HepG2 (cell line): ENCODE measurements around the gene ZFHX3. TPM values are rescaled to one million over a fixed set of nuclear protein-coding genes. Genes with fewer than 3 reads are reported as not detected.

Experiments used
- AKAP8 ChIP-seq: sonication (generic); formaldehyde crosslinking; IDR thresholded peaks from 2 replicates; pipeline ENCODE4 v1.5.1; 2020; ENCODE audit warnings: mild to moderate bottlenecking, missing genetic modification reagents
- CC2D1A ChIP-seq: sonication (generic); formaldehyde crosslinking; IDR thresholded peaks from 2 replicates; pipeline ENCODE4 v1.8.1; 2023; ENCODE audit warnings: mild to moderate bottlenecking, missing genetic modification reagents
- GATAD2A ChIP-seq: IDR thresholded peaks from 2 replicates; pipeline ENCODE4 v1.6.1; 2016
- KMT2A ChIP-seq: sonication (generic); formaldehyde crosslinking; IDR thresholded peaks from 2 replicates; pipeline ENCODE4 v1.4.0; 2020; ENCODE audit warnings: missing genetic modification reagents
- KMT2B ChIP-seq: IDR thresholded peaks from 2 replicates; pipeline ENCODE4 v1.6.1; 2016; ENCODE audit warnings: missing genetic modification reagents, missing compliant biosample characterization
- PAF1 ChIP-seq: IDR thresholded peaks from 2 replicates; pipeline ENCODE4 v1.6.1; 2016; ENCODE audit warnings: missing genetic modification reagents, missing compliant biosample characterization
- PHF8 ChIP-seq: sonication (generic); formaldehyde crosslinking; IDR thresholded peaks from 2 replicates; pipeline ENCODE4 v1.5.0; 2020; ENCODE audit warnings: missing genetic modification reagents
- SOX6 ChIP-seq, 2 experiments: fragments of 450-650 bp in 1 of 2; sonication (generic) in 1 of 2; formaldehyde crosslinking in 1 of 2; IDR thresholded peaks; 2 replicates each; pipeline versions ENCODE4 v1.4.0 to v1.6.1; 2017 to 2020; ENCODE audit warnings: antibody characterized with exemption in 1 of 2, mild to moderate bottlenecking in 1 of 2, missing genetic modification reagents in 1 of 2
- ZNF607 ChIP-seq: sonication (generic); formaldehyde crosslinking; IDR thresholded peaks from 2 replicates; pipeline ENCODE4 v1.5.1; 2020; ENCODE audit warnings: missing genetic modification reagents, mild to moderate bottlenecking, borderline replicate concordance
- polyA plus RNA-seq, 8 experiments: library from polyadenylated mRNA; depleted of rRNA in 3 of 8; stranded (reverse) in 7 of 8; unstranded in 1 of 8; fragments of >200 nt; fragmentation: Illumina TruSeq in 4 of 8; extraction: Trizol in 4 of 8; gene quantifications; 2 replicates each; pipeline versions ENCODE4 v1.2.1 to v1.2.3, GENCODE V29; 2011 to 2016; ENCODE audit warnings: low read depth in 4 of 8, missing spikeins in 1 of 8, mixed read lengths in 1 of 8; ENCODE audit not compliant: insufficient read depth in 1 of 8
- total RNA-seq, 5 experiments: library from RNA; depleted of rRNA; stranded (reverse); fragments of >200 nt; fragmentation: Illumina TruSeq; extraction: Trizol; gene quantifications; 2 replicates each; pipeline ENCODE4 v1.2.3, GENCODE V29; 2016; ENCODE audit warnings: low read depth in 1 of 5
- TF ChIP-seq, protein P1 (sequence below): sonication (generic); formaldehyde crosslinking; conservative IDR thresholded peaks from 2 replicates; pipeline ENCODE4 v1.4.0; 2020; ENCODE audit warnings: missing genetic modification reagents
- TF ChIP-seq, protein P2 (sequence below): sonication (generic); formaldehyde crosslinking; IDR thresholded peaks from 2 replicates; pipeline ENCODE4 v1.8.0; 2022; ENCODE audit warnings: low read depth, missing genetic modification reagents
- TF ChIP-seq, protein P3 (sequence below): sonication (generic); formaldehyde crosslinking; IDR thresholded peaks from 2 replicates; pipeline ENCODE4 v1.5.0; 2020; ENCODE audit warnings: mild to moderate bottlenecking, missing genetic modification reagents

ZFHX3 gene
- total and polyA plus RNA-seq, 2 of the 13 experiments (the other 11 are each of a cell fraction or from before 2014, with no cell fraction given): 5.0 to 6.0 TPM

DNA sequence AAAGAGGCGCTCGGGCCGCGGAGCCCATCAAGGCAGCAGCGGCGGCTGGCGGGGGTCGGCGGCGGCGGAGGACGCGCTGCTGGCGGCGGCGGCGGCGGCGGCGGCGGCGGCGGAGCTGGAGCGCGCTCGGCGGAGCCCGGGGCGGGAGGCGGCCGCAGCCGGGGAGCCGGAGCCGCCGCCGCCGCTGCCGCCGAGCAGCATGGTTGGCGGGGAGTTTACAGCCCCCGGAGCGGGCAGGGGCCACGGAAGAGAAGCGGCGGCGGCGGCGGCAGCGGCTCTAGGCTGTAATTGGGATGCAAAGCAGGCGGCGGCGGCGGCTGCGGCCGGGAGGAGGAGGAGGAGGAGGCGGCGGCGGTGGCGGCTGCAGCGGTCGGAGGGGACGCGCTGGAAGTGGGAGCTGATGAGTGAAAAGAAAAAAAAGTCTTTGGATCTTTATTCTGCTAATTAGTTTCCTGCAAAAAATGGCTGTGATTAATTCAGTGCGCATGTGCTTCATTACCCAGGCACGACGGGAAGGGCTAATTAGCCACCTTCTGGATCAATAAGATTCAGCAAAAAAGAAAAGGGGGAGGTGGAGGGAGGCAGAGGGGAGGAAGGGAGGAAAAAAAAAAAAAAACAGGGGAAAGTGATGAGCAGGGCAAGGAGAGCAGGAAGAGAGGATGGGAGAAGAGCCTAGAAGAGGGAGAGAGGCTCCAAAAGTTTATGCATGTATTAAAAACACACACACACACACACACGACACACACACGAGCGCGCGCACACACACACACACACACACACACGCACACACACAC is 10.9 kb upstream of the ZFHX3 start (continued):
- TF ChIP-seq, protein P1, sequence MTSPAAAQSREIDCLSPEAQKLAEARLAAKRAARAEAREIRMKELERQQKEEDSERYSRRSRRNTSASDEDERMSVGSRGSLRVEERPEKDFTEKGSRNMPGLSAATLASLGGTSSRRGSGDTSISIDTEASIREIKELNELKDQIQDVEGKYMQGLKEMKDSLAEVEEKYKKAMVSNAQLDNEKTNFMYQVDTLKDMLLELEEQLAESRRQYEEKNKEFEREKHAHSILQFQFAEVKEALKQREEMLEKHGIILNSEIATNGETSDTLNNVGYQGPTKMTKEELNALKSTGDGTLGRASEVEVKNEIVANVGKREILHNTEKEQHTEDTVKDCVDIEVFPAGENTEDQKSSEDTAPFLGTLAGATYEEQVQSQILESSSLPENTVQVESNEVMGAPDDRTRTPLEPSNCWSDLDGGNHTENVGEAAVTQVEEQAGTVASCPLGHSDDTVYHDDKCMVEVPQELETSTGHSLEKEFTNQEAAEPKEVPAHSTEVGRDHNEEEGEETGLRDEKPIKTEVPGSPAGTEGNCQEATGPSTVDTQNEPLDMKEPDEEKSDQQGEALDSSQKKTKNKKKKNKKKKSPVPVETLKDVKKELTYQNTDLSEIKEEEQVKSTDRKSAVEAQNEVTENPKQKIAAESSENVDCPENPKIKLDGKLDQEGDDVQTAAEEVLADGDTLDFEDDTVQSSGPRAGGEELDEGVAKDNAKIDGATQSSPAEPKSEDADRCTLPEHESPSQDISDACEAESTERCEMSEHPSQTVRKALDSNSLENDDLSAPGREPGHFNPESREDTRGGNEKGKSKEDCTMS (CRISPR knock-in tag): no peak
- 0 out of 2 replicates have a peak, but pooled peaks have one; percentile 12 for TF ChIP-seq GATAD2A (CRISPR knock-in tag)
- TF ChIP-seq, protein P2, sequence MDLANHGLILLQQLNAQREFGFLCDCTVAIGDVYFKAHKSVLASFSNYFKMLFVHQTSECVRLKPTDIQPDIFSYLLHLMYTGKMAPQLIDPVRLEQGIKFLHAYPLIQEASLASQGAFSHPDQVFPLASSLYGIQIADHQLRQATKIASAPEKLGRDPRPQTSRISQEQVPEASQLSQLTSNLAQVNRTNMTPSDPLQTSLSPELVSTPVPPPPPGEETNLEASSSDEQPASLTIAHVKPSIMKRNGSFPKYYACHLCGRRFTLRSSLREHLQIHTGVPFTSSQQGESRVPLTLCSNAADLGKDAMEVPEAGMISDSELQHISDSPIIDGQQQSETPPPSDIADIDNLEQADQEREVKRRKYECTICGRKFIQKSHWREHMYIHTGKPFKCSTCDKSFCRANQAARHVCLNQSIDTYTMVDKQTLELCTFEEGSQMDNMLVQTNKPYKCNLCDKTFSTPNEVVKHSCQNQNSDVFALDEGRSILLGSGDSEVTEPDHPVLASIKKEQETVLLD: 0 out of 2 replicates have a peak, but pooled peaks have one; percentile 11
- no peak for TF ChIP-seq SOX6 (IDR thresholded peaks at IDR 0.05)
- TF ChIP-seq SOX6 (CRISPR knock-in tag; IDR thresholded peaks at IDR 0.05): peak; percentile 36; the same call in 1 of the 2 replicates
- no peak for TF ChIP-seq AKAP8
- TF ChIP-seq PHF8 (CRISPR knock-in tag): peak; percentile 41; the same call in 1 of the 2 replicates
- TF ChIP-seq CC2D1A: no peak
- TF ChIP-seq KMT2B: 0 out of 2 replicates have a peak, but pooled peaks have one; percentile 32
- no peak for TF ChIP-seq PAF1 (CRISPR knock-in tag)
- peak; percentile 25; the same call in 1 of the 2 replicates for TF ChIP-seq ZNF607
- peak; percentile 74 for TF ChIP-seq KMT2A
- TF ChIP-seq, protein P3, sequence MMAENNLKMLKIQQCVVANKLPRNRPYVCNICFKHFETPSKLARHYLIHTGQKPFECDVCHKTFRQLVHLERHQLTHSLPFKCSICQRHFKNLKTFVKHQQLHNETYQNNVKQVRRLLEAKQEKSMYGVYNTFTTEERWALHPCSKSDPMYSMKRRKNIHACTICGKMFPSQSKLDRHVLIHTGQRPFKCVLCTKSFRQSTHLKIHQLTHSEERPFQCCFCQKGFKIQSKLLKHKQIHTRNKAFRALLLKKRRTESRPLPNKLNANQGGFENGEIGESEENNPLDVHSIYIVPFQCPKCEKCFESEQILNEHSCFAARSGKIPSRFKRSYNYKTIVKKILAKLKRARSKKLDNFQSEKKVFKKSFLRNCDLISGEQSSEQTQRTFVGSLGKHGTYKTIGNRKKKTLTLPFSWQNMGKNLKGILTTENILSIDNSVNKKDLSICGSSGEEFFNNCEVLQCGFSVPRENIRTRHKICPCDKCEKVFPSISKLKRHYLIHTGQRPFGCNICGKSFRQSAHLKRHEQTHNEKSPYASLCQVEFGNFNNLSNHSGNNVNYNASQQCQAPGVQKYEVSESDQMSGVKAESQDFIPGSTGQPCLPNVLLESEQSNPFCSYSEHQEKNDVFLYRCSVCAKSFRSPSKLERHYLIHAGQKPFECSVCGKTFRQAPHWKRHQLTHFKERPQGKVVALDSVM: no peak
